Measurements from ENCODE around the gene LTF.

GRCh38 chr3:46433841-46434240, 30.9 kb downstream of the LTF start:
- no peak for TF ChIP-seq POLR2A (IDR thresholded peaks at IDR 0.05; ENCODE audit: borderline replicate concordance, extremely low read depth, insufficient read depth, insufficient read length)
- TF ChIP-seq EZH2phosphoT487 (IDR thresholded peaks at IDR 0.05; ENCODE audit: borderline replicate concordance): no peak
- TF ChIP-seq ZNF274 (IDR thresholded peaks at IDR 0.05; ENCODE audit: low read depth, low read length): no peak
- TF ChIP-seq POLR2AphosphoS5 (IDR thresholded peaks at IDR 0.05; ENCODE audit: low read depth, low read length): no peak
- no peak for TF ChIP-seq CTCF (IDR thresholded peaks at IDR 0.05 in 2 of 3, conservative IDR thresholded peaks at IDR 0.05 in 1 of 3; ENCODE audit: borderline replicate concordance in 1 of 3, insufficient read depth in 1 of 3, low read depth in 2 of 3, low read length in 2 of 3)
- no peak for TF ChIP-seq SIN3A (IDR thresholded peaks at IDR 0.05; ENCODE audit: low read depth)
- no peak for TF ChIP-seq ELF1 (IDR thresholded peaks at IDR 0.05; ENCODE audit: borderline replicate concordance, low read depth)
- TF ChIP-seq YY1 (IDR thresholded peaks at IDR 0.05; ENCODE audit: extremely low read depth, insufficient replicate concordance, low read depth, low read length): no peak
- TF ChIP-seq TCF7L2 (IDR thresholded peaks at IDR 0.05; ENCODE audit: borderline replicate concordance, extremely low read depth, insufficient read depth, insufficient read length): no peak
